C4-2B (cell line): Measurements from ENCODE around the gene C1orf21.

Experiments used
- H3K27ac ChIP-seq: fragments of 450-650 bp; 2 replicates; pipeline ENCODE4 v1.5.1; 2017
- ZFX ChIP-seq: fragments of 450-650 bp; IDR thresholded peaks from 2 replicates; pipeline ENCODE4 v1.6.1; 2017
- TF ChIP-seq, protein P1 (sequence below): fragments of 450-650 bp; conservative IDR thresholded peaks from 2 replicates; pipeline ENCODE4 v1.5.1; 2017; ENCODE audit warnings: mild to moderate bottlenecking

Gene C1orf21

GRCh38 chr1:184646178-184646701, 259.4 kb downstream of the C1orf21 start:
- no peak for TF ChIP-seq ZFX
- TF ChIP-seq, protein P1, sequence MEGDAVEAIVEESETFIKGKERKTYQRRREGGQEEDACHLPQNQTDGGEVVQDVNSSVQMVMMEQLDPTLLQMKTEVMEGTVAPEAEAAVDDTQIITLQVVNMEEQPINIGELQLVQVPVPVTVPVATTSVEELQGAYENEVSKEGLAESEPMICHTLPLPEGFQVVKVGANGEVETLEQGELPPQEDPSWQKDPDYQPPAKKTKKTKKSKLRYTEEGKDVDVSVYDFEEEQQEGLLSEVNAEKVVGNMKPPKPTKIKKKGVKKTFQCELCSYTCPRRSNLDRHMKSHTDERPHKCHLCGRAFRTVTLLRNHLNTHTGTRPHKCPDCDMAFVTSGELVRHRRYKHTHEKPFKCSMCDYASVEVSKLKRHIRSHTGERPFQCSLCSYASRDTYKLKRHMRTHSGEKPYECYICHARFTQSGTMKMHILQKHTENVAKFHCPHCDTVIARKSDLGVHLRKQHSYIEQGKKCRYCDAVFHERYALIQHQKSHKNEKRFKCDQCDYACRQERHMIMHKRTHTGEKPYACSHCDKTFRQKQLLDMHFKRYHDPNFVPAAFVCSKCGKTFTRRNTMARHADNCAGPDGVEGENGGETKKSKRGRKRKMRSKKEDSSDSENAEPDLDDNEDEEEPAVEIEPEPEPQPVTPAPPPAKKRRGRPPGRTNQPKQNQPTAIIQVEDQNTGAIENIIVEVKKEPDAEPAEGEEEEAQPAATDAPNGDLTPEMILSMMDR: no peak
- H3K27ac ChIP-seq: no peak overlapping the region; the same call in 1 of the 2 replicates

GRCh38 chr1:184646824-184647223, 260.0 kb downstream of the C1orf21 start:
- TF ChIP-seq ZFX: no peak
- TF ChIP-seq, protein P1: no peak

GRCh38 chr1:184647471-184647870, 260.6 kb downstream of the C1orf21 start:
- H3K27ac ChIP-seq: no peak overlapping the region
- no peak for TF ChIP-seq ZFX
- TF ChIP-seq, protein P1: no peak

More at GRCh38 chr1:184646824-184647223, 260.0 kb downstream of the C1orf21 start:
- H3K27ac ChIP-seq: no peak overlapping the region; the same call in 1 of the 2 replicates

- H3K27ac ChIP-seq: no peak overlapping the region
- TF ChIP-seq, protein P1: no peak
- no peak for TF ChIP-seq ZFX
These were observed 261.5 kb downstream of the C1orf21 start for GRCh38 chr1:184648160-184648855.

GRCh38 chr1:184648856-184649201, 262.0 kb downstream of the C1orf21 start:
- no peak overlapping the region for H3K27ac ChIP-seq
- TF ChIP-seq ZFX: no peak
- TF ChIP-seq, protein P1: no peak

DNA sequence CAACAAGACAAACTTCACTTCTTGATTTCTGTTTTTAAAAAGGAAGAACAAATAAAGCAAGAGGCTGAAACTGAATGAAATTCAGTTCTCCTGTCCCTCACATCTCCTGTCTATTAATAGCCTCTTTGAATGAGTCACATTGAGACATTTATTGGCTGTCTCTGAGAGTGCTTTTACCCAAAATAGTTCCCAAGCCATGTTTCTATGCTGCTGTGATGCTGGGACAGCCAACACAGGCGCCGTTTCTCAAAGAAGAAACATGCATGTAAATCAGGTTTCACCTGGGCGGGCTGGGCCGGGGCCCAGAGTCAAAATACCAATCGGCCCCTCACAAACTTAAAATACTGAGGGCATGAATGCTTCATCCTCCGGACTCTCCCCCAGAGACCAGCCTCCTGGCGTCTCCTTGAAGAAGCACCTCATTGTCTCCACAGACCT, 262.6 kb downstream of the C1orf21 start:
- no peak for TF ChIP-seq ZFX
- TF ChIP-seq, protein P1: no peak

GRCh38 chr1:184650177-184650866, 263.5 kb downstream of the C1orf21 start:
- no peak for TF ChIP-seq ZFX
- TF ChIP-seq, protein P1: no peak
- H3K27ac ChIP-seq: no peak overlapping the region

More for the DNA sequence above, 262.6 kb downstream of the C1orf21 start:
- H3K27ac ChIP-seq: no peak overlapping the region
